HCT116 (cell line): ENCODE data around the gene KCNK3. TPM values are rescaled to one million over a fixed set of nuclear protein-coding genes. Genes with fewer than 3 reads are reported as not detected.

ENCODE experiments used
- ATAC-seq: fragments of 200-7000 bp; cut with Tn5 transposase; 2 replicates; pipeline ENCODE4 v1.9.1; 2020; ENCODE audit warnings: mild to moderate bottlenecking, moderate library complexity
- BruUV-seq: library from RNA; stranded (reverse); fragments of 400-500 nt; replicated peaks from 2 replicates; lab custom pipeline; 2021; lab: Mats Ljungman, UMichigan
- CTCF ChIA-PET: fragments of 300-600 bp; sonication (Branson Sonifier 250); formaldehyde crosslinking; loops from one replicate; lab custom pipeline; 2021; ENCODE audit warnings: antibody characterized with exemption; lab: Charles Lee
- POLR2A ChIA-PET: fragments of 300-600, 350-600 bp; sonication (Branson Sonifier 250); formaldehyde crosslinking; loops from one replicate; lab custom pipeline; 2021; ENCODE audit warnings: antibody characterized with exemption; lab: Charles Lee
- RAD21 ChIA-PET, 2 experiments: fragments of 300-600 bp; sonication (Branson Sonifier 250); formaldehyde crosslinking; loops; one replicate each; lab custom pipeline; 2023; ENCODE audit warnings: low total read pairs in 2 of 2; ENCODE audit not compliant: uncharacterized antibody in 2 of 2, unreplicated experiment in 2 of 2, low non-redundant PET in 1 of 2; lab: Charles Lee
- DNase-seq: peaks from one replicate; pipeline ENCODE4 v3.0.0-alpha.2; 2010; ENCODE audit warnings: low read depth, low spot score
- H2AFZ ChIP-seq: fragments of 200-600 bp; shearing (Covaris generic), sonication (generic); 2 replicates; pipeline ENCODE4 v1.6.1; 2017; ENCODE audit warnings: low read depth, mixed run types, mixed read lengths, antibody characterized with exemption, low read length; ENCODE audit not compliant: poor library complexity, severe bottlenecking
- H3K27ac ChIP-seq: 2 replicates; pipeline ENCODE4 v1.5.1; 2012; ENCODE audit warnings: low read depth, low read length
- H3K27me3 ChIP-seq: fragments of 200-600 bp; sonication (generic); 2 replicates; pipeline ENCODE4 v1.6.1; 2016; ENCODE audit warnings: mixed run types, low read length, mixed read lengths; ENCODE audit not compliant: insufficient read depth
- H3K36me3 ChIP-seq, 2 experiments: fragments of 200-500 bp in 1 of 2; fragments of 200-600 bp in 1 of 2; sonication (Bioruptor generic) in 1 of 2; sonication (generic) in 1 of 2; 2 replicates each; pipeline versions ENCODE4 v1.5.1 to v1.6.1; 2014 to 2016; ENCODE audit warnings: low read length in 2 of 2, inconsistent platforms in 1 of 2, mixed read lengths in 1 of 2, mixed run types in 1 of 2; ENCODE audit not compliant: insufficient read depth in 2 of 2, control insufficient read depth in 1 of 2
- H3K4me1 ChIP-seq, 2 experiments: fragments of 200-600 bp in 1 of 2; sonication (generic) in 1 of 2; 2 replicates each; pipeline versions ENCODE4 v1.5.1 to v1.6.1; 2012 to 2017; ENCODE audit warnings: low read length in 2 of 2, inconsistent platforms in 1 of 2, mild to moderate bottlenecking in 1 of 2, mixed read lengths in 1 of 2, mixed run types in 1 of 2, moderate library complexity in 1 of 2; ENCODE audit not compliant: insufficient read depth in 2 of 2, control insufficient read depth in 1 of 2
- H3K4me2 ChIP-seq: fragments of 200-600 bp; sonication (generic); 2 replicates; pipeline ENCODE4 v1.6.1; 2017; ENCODE audit warnings: mixed run types, low read length, mixed read lengths
- H3K4me3 ChIP-seq, 2 experiments: fragments of 200-600 bp in 1 of 2; sonication (generic) in 1 of 2; replicated peaks in 1 of 2; 2 replicates each; pipeline ENCODE4 v1.5.1; 2011 to 2016; ENCODE audit warnings: low read length in 2 of 2, control low read depth in 1 of 2, low read depth in 1 of 2, mild to moderate bottlenecking in 1 of 2, mixed read lengths in 1 of 2, mixed run types in 1 of 2
- H3K79me2 ChIP-seq: fragments of 200-600 bp; sonication (generic); 2 replicates; pipeline ENCODE4 v1.6.1; 2017; ENCODE audit warnings: mild to moderate bottlenecking, mixed run types, low read length, moderate library complexity, mixed read lengths; ENCODE audit not compliant: insufficient read depth
- H3K9ac ChIP-seq: fragments of 200-600 bp; sonication (generic); 2 replicates; pipeline ENCODE4 v1.6.1; 2016; ENCODE audit warnings: low read length, mixed read lengths
- H3K9me2 ChIP-seq: fragments of 200-600 bp; sonication (generic), shearing (Covaris generic); 2 replicates; pipeline ENCODE4 v1.6.1; 2017; ENCODE audit warnings: mixed run types, mild to moderate bottlenecking, moderate library complexity; ENCODE audit not compliant: insufficient read depth
- H3K9me3 ChIP-seq, 2 experiments: fragments of 200-500 bp in 1 of 2; fragments of 200-600 bp in 1 of 2; sonication (Bioruptor generic) in 1 of 2; sonication (generic) in 1 of 2; 2 replicates each; pipeline ENCODE4 v1.6.1; 2014 to 2017; ENCODE audit warnings: low read length in 2 of 2, mixed read lengths in 2 of 2, inconsistent platforms in 1 of 2, low read depth in 1 of 2, mild to moderate bottlenecking in 1 of 2, mixed run types in 1 of 2, moderate library complexity in 1 of 2; ENCODE audit not compliant: control insufficient read depth in 1 of 2, insufficient read depth in 1 of 2
- H4K20me1 ChIP-seq: fragments of 200-600 bp; sonication (generic), shearing (Covaris generic); 2 replicates; pipeline ENCODE4 v1.6.1; 2017; ENCODE audit warnings: mixed run types, mild to moderate bottlenecking, moderate library complexity; ENCODE audit not compliant: insufficient read depth
- CTCF ChIP-seq, 3 experiments: fragments of 200-600 bp in 1 of 3; sonication (generic) in 1 of 3; IDR thresholded peaks in 2 of 3; conservative IDR thresholded peaks in 1 of 3; 2 replicates each; pipeline ENCODE4 v1.5.1; 2012 to 2017; ENCODE audit warnings: low read depth in 2 of 3, low read length in 2 of 3, antibody characterized with exemption in 1 of 3, borderline replicate concordance in 1 of 3, control low read depth in 1 of 3, mild to moderate bottlenecking in 1 of 3, mixed read lengths in 1 of 3, mixed run types in 1 of 3, moderate library complexity in 1 of 3; ENCODE audit not compliant: insufficient read depth in 1 of 3
- ELF1 ChIP-seq: IDR thresholded peaks from 2 replicates; pipeline ENCODE4 v1.6.1; 2012; ENCODE audit warnings: low read depth, borderline replicate concordance
- EZH2 ChIP-seq: fragments of 200-600 bp; sonication (generic); IDR thresholded peaks from 2 replicates; pipeline ENCODE4 v1.6.1; 2017; ENCODE audit warnings: antibody characterized with exemption, mixed run types
- POLR2AphosphoS5 ChIP-seq: IDR thresholded peaks from 2 replicates; pipeline ENCODE4 v1.6.1; 2011; ENCODE audit warnings: mild to moderate bottlenecking, low read depth, low read length, moderate library complexity
- TCF7L2 ChIP-seq: IDR thresholded peaks from 2 replicates; pipeline ENCODE4 v1.7.0; 2011; ENCODE audit warnings: borderline replicate concordance, inconsistent platforms; ENCODE audit not compliant: insufficient read depth, insufficient read length; ENCODE audit errors: extremely low read depth
- intact Hi-C: fragments of 100-400 bp; cut with micrococcal nuclease; formaldehyde crosslinking; loops from 2 replicates; pipeline ENCODE4 v1.10.0; 2022
- total RNA-seq: library from RNA; stranded (reverse); gene quantifications from one replicate; pipeline ENCODE4 v1.2.1, GENCODE V29; 2021; ENCODE audit not compliant: unreplicated experiment

KCNK3 gene
- total RNA-seq, 1 experiment from 2014 or later: 0.71 TPM

GRCh38 chr2:26769089-26769761 lies 76.7 kb downstream of the KCNK3 start:
- ATAC-seq (peak; percentile 81), DNase-seq (peak; percentile 82)
- Histone ChIP-seq H3K4me2 (peak overlapping the region; percentile 99), H3K27me3 (no peaks in the 10 kb centered on the region), H2AFZ (no peak overlapping the region), H3K27ac (peak overlapping the region; percentile 79), H3K4me1 (peaks cover 75 to 83% of the 10 kb centered on the region in 2 experiments), H3K79me2 (peaks cover 90% of the 10 kb centered on the region), H3K9me3 (no peaks in the 10 kb centered on the region), H3K36me3 (peaks cover 0 to 4% of the 10 kb centered on the region in 2 experiments; a peak in 1 of 4 replicates), H3K9ac (peak overlapping the region; percentile 76), H3K4me3 (peak overlapping the region; percentile 34 to 44), H4K20me1 (no peaks in the 10 kb centered on the region; the same call in 1 of the 2 replicates), H3K9me2 (no peaks in the 10 kb centered on the region)
- TF ChIP-seq POLR2AphosphoS5: peak; percentile 54; the same call in 1 of the 2 replicates
- peak; percentile 39 for TF ChIP-seq TCF7L2
- TF ChIP-seq EZH2: no peak
- no TSS peak for BruUV-seq
- POLR2A ChIA-PET: interaction anchor here (0.5 to 2.0 kb wide), 6 partner anchors 9 to 29 kb away, joined by 3 to 8 read pairs (median 4); partner anchors contain the start of gene CENPA
- intact Hi-C loops: no loop called here
- CTCF ChIA-PET: interaction anchor here (0.9 to 1.4 kb wide), 4 partner anchors 10 to 154 kb away, joined by 3 to 5 read pairs (median 4); no protein-coding TSS in a partner anchor
- RAD21 ChIA-PET: no interaction called here

GRCh38 chr2:26770986-26771586 lies 78.6 kb downstream of the KCNK3 start:
- peak overlapping the region; percentile 20; the same call in 1 of the 2 replicates for H3K27ac ChIP-seq
- ChIA-PET RAD21 (no interaction called here), CTCF (interaction anchor here (0.7 to 1.2 kb wide), 3 partner anchors 16 to 152 kb away, joined by 3 read pairs; no protein-coding TSS in a partner anchor)
- intact Hi-C loops: no loop called here
- DNase-seq (no peak), ATAC-seq (peak; percentile 26; the same call in 1 of the 2 replicates)
- no peak overlapping the region for H3K4me3 ChIP-seq
- peaks cover 85% of the 10 kb centered on the region for H3K79me2 ChIP-seq
- H3K4me2 ChIP-seq: peak overlapping the region; percentile 99
- TF ChIP-seq ELF1: no peak
- TF ChIP-seq CTCF (IDR thresholded peaks at IDR 0.05 in 2 of 3, conservative IDR thresholded peaks at IDR 0.05 in 1 of 3; ENCODE audit: borderline replicate concordance in 1 of 3, insufficient read depth in 1 of 3, low read depth in 2 of 3, low read length in 2 of 3): peak in 2 of 3 experiments; percentile 44 to 69; a peak in 3 of 6 replicates
- TF ChIP-seq, all 23 proteins: peak for 1
- Histone ChIP-seq H3K9me3 (no peaks in the 10 kb centered on the region), H3K36me3 (peaks cover 0 to 12% of the 10 kb centered on the region in 2 experiments; a peak in 1 of 4 replicates), H3K4me1 (peaks cover 64 to 68% of the 10 kb centered on the region in 2 experiments), H3K9ac (peak overlapping the region; percentile 36), H2AFZ (no peak overlapping the region), H3K9me2 (no peaks in the 10 kb centered on the region), H4K20me1 (no peaks in the 10 kb centered on the region; the same call in 1 of the 2 replicates), H3K27me3 (no peaks in the 10 kb centered on the region)
- BruUV-seq: no TSS peak
- POLR2A ChIA-PET: interaction anchor here (0.6 to 1.1 kb wide), 3 partner anchors 10 to 12 kb away, joined by 3 to 4 read pairs (median 3); no protein-coding TSS in a partner anchor
